HG02970 (cell line): ENCODE results near the gene L3MBTL4.
"Not testable (repeated sequence)": the region's sequence is repeated elsewhere in the genome, so short reads cannot be mapped to it uniquely, and the experiment has no call there.

Experiments used
- ATAC-seq: cut with Tn5 transposase; IDR thresholded peaks from one replicate; pipeline ENCODE4 v1.9.1; 2021; ENCODE audit warnings: mild to moderate bottlenecking, moderate library complexity, moderate number of reproducible peaks; ENCODE audit not compliant: unreplicated experiment, low FRiP score

The L3MBTL4 gene

GRCh38 chr18:6205706-6206105 lies 209.0 kb downstream of the L3MBTL4 start:
- no peak for ATAC-seq

GRCh38 chr18:6204476-6204875 lies 210.2 kb downstream of the L3MBTL4 start:
- no peak for ATAC-seq

- no peak for ATAC-seq
Measured at GRCh38 chr18:6203791-6204190, 210.9 kb downstream of the L3MBTL4 start.

- no peak for ATAC-seq
Measured at GRCh38 chr18:6202861-6203260, 211.8 kb downstream of the L3MBTL4 start.

- ATAC-seq = no peak
Measured at GRCh38 chr18:6200204-6200774, 214.4 kb downstream of the L3MBTL4 start.

GRCh38 chr18:6199777-6200176 lies 214.9 kb downstream of the L3MBTL4 start:
- ATAC-seq = no peak

- ATAC-seq = no peak
Measured at GRCh38 chr18:6198585-6198984, 216.1 kb downstream of the L3MBTL4 start.

- ATAC-seq = no peak
Measured at GRCh38 chr18:6194640-6195039, 220.1 kb downstream of the L3MBTL4 start.

- not testable (repeated sequence) for ATAC-seq
Measured at GRCh38 chr18:6185782-6186181, 228.9 kb downstream of the L3MBTL4 start.

- no peak for ATAC-seq
Measured at GRCh38 chr18:6174983-6175745, 239.5 kb downstream of the L3MBTL4 start.

GRCh38 chr18:6170604-6171003 lies 244.1 kb downstream of the L3MBTL4 start:
- no peak for ATAC-seq

- ATAC-seq = no peak
Measured at GRCh38 chr18:6161549-6161948, 253.2 kb downstream of the L3MBTL4 start.

GRCh38 chr18:6159426-6159825 lies 255.3 kb downstream of the L3MBTL4 start:
- ATAC-seq = no peak

GRCh38 chr18:6158958-6159357 lies 255.8 kb downstream of the L3MBTL4 start:
- ATAC-seq = no peak

GRCh38 chr18:6156446-6156845 lies 258.3 kb downstream of the L3MBTL4 start:
- ATAC-seq = no peak

- ATAC-seq = no peak
Measured at GRCh38 chr18:6155707-6156106, 259.0 kb downstream of the L3MBTL4 start.

GRCh38 chr18:6150430-6150829 lies 264.3 kb downstream of the L3MBTL4 start:
- ATAC-seq = no peak

- ATAC-seq = no peak
Measured at GRCh38 chr18:6146307-6146661, 268.4 kb downstream of the L3MBTL4 start.

GRCh38 chr18:6145645-6146306 lies 268.9 kb downstream of the L3MBTL4 start:
- no peak for ATAC-seq

GRCh38 chr18:6139007-6139406 lies 275.7 kb downstream of the L3MBTL4 start:
- no peak for ATAC-seq

GRCh38 chr18:6135901-6136300 lies 278.8 kb downstream of the L3MBTL4 start:
- ATAC-seq = not testable (repeated sequence)

GRCh38 chr18:6135029-6135428 lies 279.7 kb downstream of the L3MBTL4 start:
- not testable (repeated sequence) for ATAC-seq
